Adrenal gland (tissue), 12 donors: Measurements from ENCODE around the gene ARL6IP4. TPM values are rescaled to one million over a fixed set of nuclear protein-coding genes. Genes with fewer than 3 reads are reported as not detected.
A peak's percentile ranks its signal among the peaks of the same experiment; 100 is the strongest.

ENCODE experiments used
- DNase-seq, 7 donors: peaks; one replicate each; pipeline ENCODE4 v3.0.0-alpha.2; 2019 to 2020
- H3K27ac ChIP-seq, 5 donors: fragments of 200-600 bp; sonication (generic) in 4 of 5; 1 replicate in 3 of 5; 2 replicates in 2 of 5; pipeline versions ENCODE4 v1.5.1 to v1.8.0; 2016 to 2020; ENCODE audit warnings: mild to moderate bottlenecking in 1 of 5
- H3K27me3 ChIP-seq: fragments of 200-600 bp; 2 replicates; pipeline ENCODE4 v1.8.0; 2021
- H3K36me3 ChIP-seq, 2 donors: fragments of 200-600 bp; replicated peaks in 1 of 2; 1 replicate in 1 of 2; 2 replicates in 1 of 2; pipeline versions ENCODE4 v1.5.1 to v1.8.0; 2018 to 2022
- H3K4me1 ChIP-seq, 2 donors: fragments of 200-600 bp; replicated peaks in 1 of 2; 1 replicate in 1 of 2; 2 replicates in 1 of 2; pipeline versions ENCODE4 v1.5.1 to v1.8.0; 2018 to 2021
- H3K4me3 ChIP-seq, 4 donors: fragments of 200-600 bp; sonication (generic) in 3 of 4; one replicate each; pipeline ENCODE4 v1.5.1; 2016 to 2018
- H3K9me3 ChIP-seq, 3 donors: fragments of 200-600 bp; sonication (generic) in 1 of 3; replicated peaks in 1 of 3; 1 replicate in 2 of 3; 2 replicates in 1 of 3; pipeline versions ENCODE4 v1.5.1 to v1.8.0; 2016 to 2021
- CTCF ChIP-seq, 6 experiments: fragments of 450-650 bp in 4 of 6; fragments of 200-600 bp in 2 of 6; sonication (generic) in 1 of 6; IDR thresholded peaks; 1 replicate in 5 of 6; 2 replicates in 1 of 6; pipeline versions ENCODE4 v1.5.1 to v1.8.0; 2016 to 2021; ENCODE audit warnings: antibody characterized with exemption in 6 of 6, mild to moderate bottlenecking in 2 of 6, moderate library complexity in 1 of 6
- POLR2A ChIP-seq, 2 donors: fragments of 450-650 bp; IDR thresholded peaks; one replicate each; pipeline ENCODE4 v1.6.1; 2017; ENCODE audit warnings: antibody characterized with exemption in 2 of 2, mild to moderate bottlenecking in 2 of 2, moderate library complexity in 1 of 2
- WGBS, 4 donors: extraction: QIAGEN DNeasy Blood & Tissue Kit in 2 of 4; methylation state at CpG; one replicate each; pipeline versions ENCODE4 v1.1.5 to v1.1.7; 2013 to 2017; 5-methylcytosine and 5-hydroxymethylcytosine counted together
- intact Hi-C, 2 donors: fragments of 100-400 bp; cut with DNase I; formaldehyde crosslinking; loops; one replicate each; pipeline versions ENCODE4 v1.14.1 to v1.15.0; 2022 to 2023
- polyA plus RNA-seq, 3 donors: library from polyadenylated mRNA; stranded (reverse); fragments of 200-250 nt in 2 of 3; fragments of 350-450 nt in 1 of 3; fragmentation: Illumina TruSeq in 1 of 3; extraction: RNeasy Lipid Tissue Mini Kit (QIAGEN cat#74804) in 1 of 3; gene quantifications; one replicate each; pipeline ENCODE4 v1.2.3, GENCODE V29; 2013 to 2014
- total RNA-seq, 9 donors: library from RNA; depleted of rRNA in 4 of 9; stranded (reverse); fragments of >200 nt in 4 of 9; fragments of 120-200 nt in 1 of 9; fragmentation: NEBNext Ultra II Directional in 1 of 9; extraction: Animal tissue kit (Norgen Biotek cat#: 25700) in 1 of 9; gene quantifications; one replicate each; pipeline versions ENCODE4 v1.1.0 to v1.2.4, GENCODE V29; 2013 to 2023
- donor health status: healthy with polysubstance abuse.
- donor health status: Bipolar disorder and iron deficiency.
- donor health status: DM: yes; HTN: yes; CAD: no.
- donor health status: DM: no; HTN: no; CAD: no.
- donor health status: DM: no; HTN: no; CAD: no.
- donor health status: DM: yes; HTN: yes; CAD: no.

ARL6IP4 gene
- total and polyA plus RNA-seq, 12 donors, result 192 to 709 (median 296) TPM

GRCh38 chr12:122996621-122997342 is 16.3 kb downstream of the ARL6IP4 start:
- TF ChIP-seq CTCF (IDR thresholded peaks at IDR 0.05), result no peak
- TF ChIP-seq POLR2A (IDR thresholded peaks at IDR 0.05), result no peak
- peak in 1 of 7 donors; percentile 23 for DNase-seq
- no peaks in the 10 kb centered on the region for H3K9me3 ChIP-seq
- H3K36me3 ChIP-seq, result peaks cover 0 to 45% of the 10 kb centered on the region in 2 donors
- intact Hi-C loops, result no loop called here
- no peaks in the 10 kb centered on the region for H3K4me1 ChIP-seq
- H3K4me3 ChIP-seq, result no peak overlapping the region
- H3K27ac ChIP-seq, result no peak overlapping the region
- no peaks in the 10 kb centered on the region for H3K27me3 ChIP-seq
- 91 to 93% (median 92%) methylated on average over 10 to 16 of the region's 16 CpGs for WGBS, 4 donors

- Histone ChIP-seq H3K27ac (no peak overlapping the region), H3K4me3 (no peak overlapping the region), H3K36me3 (peaks cover 0 to 43% of the 10 kb centered on the region in 2 donors), H3K4me1 (no peaks in the 10 kb centered on the region), H3K9me3 (no peaks in the 10 kb centered on the region), H3K27me3 (no peaks in the 10 kb centered on the region)
- intact Hi-C loops, result no loop called here
- 93 to 97% (median 96%) methylated on average over 14 to 25 of the region's 25 CpGs for WGBS, 4 donors
- no peak for DNase-seq
- no peak for TF ChIP-seq POLR2A (IDR thresholded peaks at IDR 0.05)
Observed at GRCh38 chr12:122997343-122998250, 17.1 kb downstream of the ARL6IP4 start.

- intact Hi-C loops, result no loop called here
- peaks cover 0 to 43% of the 10 kb centered on the region in 2 donors for H3K36me3 ChIP-seq
- no peak overlapping the region for H3K27ac ChIP-seq
- TF ChIP-seq CTCF (IDR thresholded peaks at IDR 0.05) (no peak), POLR2A (IDR thresholded peaks at IDR 0.05) (no peak)
- H3K9me3 ChIP-seq, result no peaks in the 10 kb centered on the region
- DNase-seq, result no peak
- H3K4me3 ChIP-seq, result no peak overlapping the region
- WGBS, 4 donors, result 70 to 96% (median 94%) methylated on average over 2 to 4 of the region's 4 CpGs
- no peaks in the 10 kb centered on the region for H3K27me3 ChIP-seq
- H3K4me1 ChIP-seq, result no peaks in the 10 kb centered on the region
Observed at GRCh38 chr12:122998316-122998715, 17.8 kb downstream of the ARL6IP4 start.

- DNase-seq, result no peak
- H3K9me3 ChIP-seq, result no peaks in the 10 kb centered on the region
- WGBS, 4 donors, result 88 to 95% (median 89%) methylated on average over 6 to 8 of the region's 8 CpGs
- no peaks in the 10 kb centered on the region for H3K27me3 ChIP-seq
- intact Hi-C loops, result no loop called here
- H3K36me3 ChIP-seq, result peaks cover 0 to 49% of the 10 kb centered on the region in 2 donors
- H3K4me1 ChIP-seq, result no peaks in the 10 kb centered on the region
- H3K27ac ChIP-seq, result no peak overlapping the region
- TF ChIP-seq CTCF (IDR thresholded peaks at IDR 0.05), result no peak
- no peak for TF ChIP-seq POLR2A (IDR thresholded peaks at IDR 0.05)
- H3K4me3 ChIP-seq, result no peak overlapping the region
Observed at GRCh38 chr12:122999196-122999946, 18.9 kb downstream of the ARL6IP4 start.
